Activated CD4-positive, alpha-beta T cell treated with anti-CD3 and anti-CD28 coated beads, Interleukin-2, amount 50 U/mL, for 4 hours (primary cell): Measurements from ENCODE around the gene ZNF581.

Experiments used
- DNase-seq, 2 experiments: peaks; one replicate each; pipeline ENCODE4 v3.0.0-alpha.2; 2020

The ZNF581 gene

DNA sequence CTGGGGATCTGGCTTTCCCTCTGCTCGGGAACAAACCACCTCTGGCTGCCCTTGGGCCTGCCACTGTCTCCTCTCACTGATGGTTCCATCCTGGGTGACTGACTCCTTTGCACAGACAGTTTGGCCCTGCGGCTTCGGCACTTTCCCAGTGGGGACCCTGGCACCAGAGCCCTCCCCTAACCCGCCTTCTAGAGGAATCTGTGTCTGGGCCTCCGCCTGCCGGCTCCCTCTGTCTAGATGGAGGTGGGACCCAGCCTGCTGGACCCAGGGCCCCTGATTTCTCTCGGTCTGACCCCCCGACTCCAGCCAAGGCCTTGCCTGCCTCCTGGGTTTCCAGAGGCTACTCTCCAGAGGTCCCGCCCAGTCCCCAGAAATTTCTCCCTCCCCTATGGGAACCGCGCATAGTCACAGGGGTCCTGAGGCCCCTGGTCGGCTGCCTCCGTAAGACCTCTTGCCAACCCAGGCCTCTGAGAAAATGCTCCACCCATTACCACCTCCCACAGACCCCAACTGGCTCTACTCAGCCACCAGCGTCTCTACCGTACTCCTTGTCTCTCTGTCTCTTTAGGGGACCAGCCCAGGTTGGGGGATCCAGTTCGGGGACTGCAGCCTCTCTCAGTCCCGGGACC lies 7.3 kb downstream of the ZNF581 start:
- DNase-seq: no peak

DNA sequence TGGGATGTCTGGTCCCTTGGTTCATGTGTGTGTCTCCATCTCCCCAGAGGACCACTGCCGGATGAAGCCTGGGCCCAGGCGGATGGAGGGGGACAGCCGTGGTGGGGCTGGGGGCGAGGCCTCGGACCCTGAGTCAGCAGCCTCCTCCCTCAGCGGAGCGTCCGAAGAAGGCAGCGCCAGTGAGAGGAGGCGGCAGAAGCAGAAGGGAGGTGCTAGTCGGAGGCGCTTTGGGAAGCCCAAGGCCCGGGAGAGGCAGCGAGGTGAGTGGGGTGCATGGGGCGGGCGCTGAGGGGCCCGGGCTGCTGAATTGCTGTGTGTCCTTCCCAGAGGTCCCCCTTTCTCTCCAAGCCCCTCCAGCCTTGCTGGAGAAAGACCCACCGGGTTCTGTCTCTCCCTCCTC lies 7.8 kb downstream of the ZNF581 start:
- no peak for DNase-seq

DNA sequence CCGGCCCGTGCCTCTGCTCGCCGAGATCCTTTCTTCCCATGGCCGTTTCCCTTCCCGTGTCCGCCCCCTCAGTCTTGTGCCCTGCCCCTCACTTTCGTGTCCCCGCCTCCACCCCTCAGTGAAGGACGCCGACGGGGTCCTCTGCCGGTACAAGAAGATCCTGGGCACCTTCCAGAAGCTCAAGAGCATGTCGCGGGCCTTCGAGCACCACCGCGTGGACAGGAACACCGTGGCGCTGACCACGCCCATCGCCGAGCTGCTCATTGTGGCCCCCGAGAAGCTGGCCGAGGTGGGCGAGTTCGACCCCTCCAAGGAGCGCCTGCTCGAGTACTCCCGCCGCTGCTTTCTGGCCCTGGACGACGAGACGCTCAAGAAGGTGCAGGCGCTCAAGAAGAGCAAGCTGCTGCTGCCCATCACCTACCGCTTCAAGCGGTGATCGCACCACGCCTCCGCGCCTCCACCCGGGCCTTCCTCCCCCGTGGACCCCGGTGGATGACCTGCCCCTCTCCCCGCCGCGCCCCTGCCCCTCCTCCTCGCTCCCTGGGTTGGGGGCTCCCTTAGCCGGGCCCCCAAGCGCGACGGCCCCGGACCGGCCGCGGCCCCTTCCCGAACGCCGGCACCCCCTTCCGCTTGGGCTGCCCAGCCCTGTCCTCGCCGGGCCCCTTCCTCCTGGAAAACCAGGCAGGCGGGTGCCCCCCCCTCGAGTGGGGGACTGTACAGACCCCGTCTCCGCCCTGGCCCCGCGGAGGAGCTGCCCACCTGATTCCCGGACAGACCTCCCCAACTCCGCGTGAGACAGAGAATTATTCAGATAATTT lies 9.1 kb downstream of the ZNF581 start:
- DNase-seq: no peak

- DNase-seq: peak; percentile 98 to 99
Measured at GRCh38 chr19:55653651-55654322, 10.3 kb downstream of the ZNF581 start.

- DNase-seq: peak; percentile 97 to 98
Measured at GRCh38 chr19:55654323-55654867, 10.9 kb downstream of the ZNF581 start.

DNA sequence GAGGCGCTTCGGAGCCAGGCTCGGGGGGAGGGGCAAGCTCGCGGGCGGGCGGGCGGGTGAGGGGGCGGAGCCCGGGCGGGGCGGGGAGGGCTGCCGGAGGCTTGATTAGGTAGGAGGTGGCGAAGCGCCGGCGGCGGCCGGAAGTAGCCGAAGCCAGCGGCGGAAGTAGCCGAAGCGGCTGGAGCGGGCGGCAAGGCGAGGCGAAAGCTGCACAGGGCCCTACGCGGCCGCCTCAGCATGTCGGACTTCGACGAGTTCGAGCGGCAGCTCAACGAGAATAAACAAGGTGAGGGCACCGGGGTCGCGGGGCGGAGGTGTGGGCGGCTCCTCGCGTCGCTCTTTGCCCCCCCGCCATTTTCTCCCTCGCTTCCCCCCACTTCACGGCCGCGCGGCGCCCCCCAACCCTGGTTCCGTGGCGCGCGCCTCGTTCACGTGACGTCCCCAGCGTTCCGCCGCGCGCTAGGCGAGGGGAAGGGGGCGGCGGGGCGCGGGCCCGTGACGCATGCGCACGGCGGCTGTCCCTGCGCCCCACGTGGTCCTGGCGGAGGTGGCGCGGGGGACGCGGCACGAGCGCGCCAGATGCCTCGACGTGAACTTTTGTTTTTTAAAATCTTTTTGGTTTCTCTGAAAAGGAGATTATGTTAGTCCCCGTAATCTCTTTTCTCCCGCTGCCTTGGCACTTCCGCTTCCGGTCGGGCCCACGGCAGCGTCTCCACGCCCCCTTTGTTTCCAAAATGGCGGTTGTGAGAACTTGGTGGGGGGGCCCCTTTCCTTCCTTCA lies 11.6 kb downstream of the ZNF581 start, which contains the start of gene U2AF2:
Gene U2AF2 (plus strand): TSS at position 168 of the 780 bp plus-strand sequence. CDS start 70 bp downstream, at position 238.
- peak; percentile 95 to 96 for DNase-seq

DNA sequence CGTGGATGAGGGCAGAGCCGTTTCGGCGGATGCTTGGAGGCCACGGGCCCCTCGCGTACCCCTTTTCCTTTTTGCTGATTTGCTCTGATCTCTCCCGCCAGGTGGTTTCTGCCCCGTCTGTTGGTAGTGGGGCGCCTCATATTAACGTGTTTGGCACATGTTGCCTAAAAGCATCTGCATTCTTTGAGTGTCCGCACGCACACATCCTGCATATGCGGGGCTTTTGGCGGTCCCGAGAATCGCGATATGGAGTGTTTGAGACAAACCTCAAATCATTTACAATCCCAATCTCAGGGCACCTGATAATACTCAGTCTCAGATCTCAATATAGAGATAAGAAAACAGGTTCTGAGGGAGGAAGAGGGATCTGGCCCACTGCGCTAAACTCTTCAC lies 12.2 kb downstream of the ZNF581 start:
- no peak for DNase-seq

GRCh38 chr19:55656552-55656951 lies 13.1 kb downstream of the ZNF581 start:
- DNase-seq: no peak

DNA sequence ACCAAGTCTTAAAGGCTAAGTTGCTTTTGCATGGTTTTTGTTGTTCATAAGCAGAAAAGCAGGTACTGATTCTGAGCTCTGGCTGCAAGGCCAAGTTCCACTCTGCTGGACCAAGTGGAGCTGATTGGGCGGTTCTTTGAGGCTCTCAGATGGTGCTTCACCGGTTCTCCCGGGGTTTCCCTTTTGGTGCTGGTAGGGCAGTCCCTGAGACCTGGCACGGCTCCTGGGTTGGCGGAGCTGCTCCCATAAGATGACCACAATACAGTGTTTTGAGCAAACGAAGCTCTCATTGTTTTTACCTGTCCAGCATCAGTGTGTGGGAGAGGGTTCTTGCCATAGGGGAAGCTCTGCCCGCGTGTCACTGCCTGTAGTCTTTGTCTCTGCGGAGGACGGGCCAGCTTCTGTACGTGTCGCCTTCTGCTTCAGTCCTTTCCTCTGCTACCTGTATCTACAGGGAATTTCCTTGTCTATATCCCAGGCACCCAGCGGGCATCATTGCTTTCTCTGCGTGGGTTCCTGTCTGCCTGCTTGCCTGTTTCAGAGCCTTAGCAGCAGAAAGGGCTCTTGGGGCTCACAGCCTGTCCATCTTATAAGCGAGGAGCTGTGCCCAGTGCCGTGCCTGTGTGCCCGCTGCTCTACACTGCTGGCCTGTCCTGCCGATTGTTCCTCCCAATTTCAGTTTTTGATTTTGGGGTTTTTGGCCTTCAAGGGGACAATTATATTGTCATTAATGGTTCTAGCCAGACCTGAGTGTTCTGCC lies 13.7 kb downstream of the ZNF581 start:
- DNase-seq: no peak

DNA sequence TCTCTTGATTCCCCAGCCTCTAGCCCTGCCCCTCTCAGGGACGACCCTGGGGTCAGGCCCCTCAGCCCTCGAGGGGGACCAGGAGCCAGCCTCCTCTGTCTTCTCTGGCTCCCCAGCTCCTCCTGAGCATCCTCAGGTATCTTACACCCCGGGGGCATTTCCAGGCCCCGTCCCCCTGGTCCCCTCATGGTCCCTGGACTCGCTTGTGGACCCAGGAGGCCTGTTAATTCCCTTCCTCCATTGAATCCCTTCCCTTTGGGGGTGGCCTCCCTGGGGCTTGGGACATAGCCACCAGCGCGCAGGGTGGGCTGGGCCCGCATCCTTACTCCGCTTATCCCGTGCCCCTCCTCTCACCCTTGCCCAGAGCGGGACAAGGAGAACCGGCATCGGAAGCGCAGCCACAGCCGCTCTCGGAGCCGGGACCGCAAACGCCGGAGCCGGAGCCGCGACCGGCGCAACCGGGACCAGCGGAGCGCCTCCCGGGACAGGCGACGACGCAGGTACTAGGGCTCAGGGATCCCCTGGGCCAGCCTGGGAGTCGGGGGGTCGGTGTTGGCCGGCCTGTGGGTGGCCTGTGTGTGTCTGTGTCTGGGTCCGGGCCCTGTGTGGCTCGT lies 15.5 kb downstream of the ZNF581 start:
- no peak for DNase-seq

DNA sequence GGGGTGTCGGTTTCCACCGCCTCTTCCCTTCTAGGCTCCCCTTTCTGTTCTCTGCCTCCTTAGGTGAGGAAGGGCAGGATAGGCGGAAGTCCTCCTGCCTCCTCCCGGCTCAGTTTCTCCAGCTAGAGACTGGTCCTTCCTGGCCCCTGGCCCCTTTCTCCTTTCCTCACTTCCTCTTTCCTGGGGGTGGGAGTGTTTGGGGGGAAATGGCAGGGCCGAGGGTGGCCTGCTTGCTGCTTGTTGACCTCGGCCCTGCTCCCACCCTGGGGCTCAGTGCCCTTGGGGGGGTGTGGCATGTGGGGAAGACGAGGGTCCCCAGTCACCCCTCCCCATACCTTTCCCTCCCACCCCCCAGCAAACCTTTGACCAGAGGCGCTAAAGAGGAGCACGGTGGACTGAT lies 16.4 kb downstream of the ZNF581 start:
- no peak for DNase-seq

- no peak for DNase-seq
Measured at GRCh38 chr19:55660404-55660803, 17.0 kb downstream of the ZNF581 start.

GRCh38 chr19:55660991-55661390 lies 17.5 kb downstream of the ZNF581 start:
- no peak for DNase-seq

DNA sequence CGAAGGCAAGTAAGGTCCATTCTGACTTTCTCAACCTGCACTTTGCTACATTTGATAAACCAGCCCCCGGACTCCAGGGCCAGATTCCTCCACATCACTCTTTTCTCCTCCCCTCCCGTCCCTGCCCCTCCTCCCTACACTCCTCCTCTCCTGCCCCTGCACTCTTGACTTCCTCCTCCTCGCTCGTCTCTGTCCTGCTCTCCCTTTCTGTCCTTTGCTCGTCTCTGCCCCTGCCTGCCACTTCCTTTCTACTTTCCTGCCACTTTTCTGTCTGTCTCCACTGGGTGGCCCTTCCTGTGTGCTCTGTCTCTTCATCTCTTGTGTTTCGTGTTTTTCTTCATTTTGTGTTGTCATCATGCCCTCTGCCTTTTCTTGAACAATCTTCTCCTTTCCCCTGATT lies 18.4 kb downstream of the ZNF581 start:
- no peak for DNase-seq

- DNase-seq: no peak
Measured at GRCh38 chr19:55663846-55664536, 20.5 kb downstream of the ZNF581 start.

DNA sequence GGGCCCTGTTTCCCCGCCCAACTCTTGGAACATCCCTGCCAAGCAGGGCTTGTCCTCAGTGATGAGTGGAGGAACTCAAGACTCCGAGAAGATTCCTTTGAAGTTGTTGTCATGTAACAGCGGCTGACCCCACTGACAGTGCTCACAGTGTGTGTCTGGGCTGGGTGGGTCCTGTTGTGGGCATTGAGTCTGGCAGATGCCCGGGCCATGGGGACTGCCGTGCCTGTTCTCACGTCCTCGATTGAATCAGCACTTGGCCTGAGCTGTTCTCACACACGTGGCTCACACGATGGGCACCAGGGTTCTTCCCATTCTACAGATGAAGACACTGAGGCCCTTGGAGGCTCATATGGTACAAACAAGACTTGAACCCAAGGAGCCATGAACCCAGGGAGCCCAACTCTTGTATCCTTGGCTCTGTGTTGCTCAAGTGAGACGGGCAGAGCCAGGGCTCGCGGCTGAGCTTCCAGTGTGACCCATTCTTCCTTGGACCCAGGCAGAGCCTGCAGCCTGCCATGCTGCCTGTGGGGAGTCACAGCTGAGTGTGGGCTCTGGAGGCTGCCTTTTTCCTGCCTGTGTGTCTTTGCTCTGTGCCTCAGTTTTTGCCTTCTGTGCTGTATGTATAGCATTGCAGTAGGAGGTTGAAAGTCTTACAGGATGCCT lies 23.0 kb downstream of the ZNF581 start:
- DNase-seq: no peak

DNA sequence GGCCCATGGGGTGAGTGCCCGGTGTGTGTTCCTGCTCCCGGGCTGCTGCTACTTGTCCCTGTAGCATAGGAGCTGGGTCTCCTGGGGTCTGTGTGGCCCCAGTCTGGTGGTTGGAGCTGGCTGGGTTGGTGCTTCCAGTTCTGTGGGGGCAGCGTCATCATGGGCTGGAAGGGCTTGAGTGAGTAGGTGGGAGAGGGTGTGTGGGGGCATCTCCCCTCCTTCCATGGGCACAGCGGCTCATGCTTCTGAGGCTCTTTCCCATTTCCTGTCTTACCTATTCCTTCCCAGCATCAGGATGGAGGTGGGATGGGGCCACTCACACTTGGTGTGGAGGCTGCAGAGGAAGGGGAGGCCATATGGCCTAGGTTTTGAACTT lies 23.5 kb downstream of the ZNF581 start:
- DNase-seq: no peak

- DNase-seq: no peak
Measured at GRCh38 chr19:55667511-55667910, 24.1 kb downstream of the ZNF581 start.

DNA sequence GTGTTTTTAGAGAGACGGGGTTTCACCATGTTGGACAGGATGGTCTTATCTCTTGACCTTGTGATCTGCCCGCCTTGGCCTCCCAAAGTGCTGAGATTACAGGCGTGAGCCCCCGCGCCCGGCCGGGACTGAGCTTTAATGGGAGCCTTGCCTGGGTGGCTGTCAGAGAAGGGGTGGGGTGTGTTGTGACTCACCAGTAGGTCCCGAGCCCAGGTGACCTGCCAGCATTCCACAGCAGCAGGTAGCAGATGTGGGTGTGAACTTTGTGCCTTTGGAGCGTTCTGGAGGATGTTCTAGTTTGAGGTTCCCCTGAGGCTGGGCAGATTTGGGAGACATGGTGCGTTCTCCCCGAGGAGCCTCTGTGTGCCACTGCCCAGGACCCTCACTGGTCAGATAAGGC lies 24.5 kb downstream of the ZNF581 start:
- DNase-seq: no peak

DNA sequence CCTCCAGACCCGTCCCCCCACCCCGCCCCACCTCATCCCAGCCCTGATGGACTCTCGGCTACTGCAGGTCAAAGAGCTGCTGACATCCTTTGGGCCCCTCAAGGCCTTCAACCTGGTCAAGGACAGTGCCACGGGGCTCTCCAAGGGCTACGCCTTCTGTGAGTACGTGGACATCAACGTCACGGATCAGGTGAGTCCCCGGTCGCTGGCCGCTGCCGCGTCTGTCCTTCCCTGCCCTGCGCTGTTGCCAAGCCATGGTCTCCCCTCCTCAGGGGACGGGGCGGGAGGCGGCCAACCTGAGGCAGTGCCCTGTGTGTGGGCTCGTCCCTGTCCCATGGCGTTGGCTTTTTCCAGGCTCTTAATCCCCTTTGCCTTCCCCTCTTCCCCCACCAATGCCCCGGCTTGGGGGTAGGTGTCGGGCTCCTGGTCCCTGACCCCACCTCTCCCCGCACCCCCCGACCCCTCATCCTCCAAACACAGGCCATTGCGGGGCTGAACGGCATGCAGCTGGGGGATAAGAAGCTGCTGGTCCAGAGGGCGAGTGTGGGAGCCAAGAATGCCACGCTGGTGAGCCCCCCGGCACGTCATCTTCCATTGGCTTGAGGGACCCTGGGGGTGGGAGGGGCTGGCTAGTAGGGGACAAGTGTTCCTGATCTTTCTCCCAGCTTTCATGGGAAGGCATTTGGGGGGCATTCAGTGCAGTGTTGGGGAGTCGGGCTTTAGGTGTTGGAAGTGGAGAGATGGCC lies 25.3 kb downstream of the ZNF581 start:
- DNase-seq: no peak
